ENCODE data around the gene SH3RF2. TPM values are rescaled to one million over a fixed set of nuclear protein-coding genes. Genes with fewer than 3 reads are reported as not detected.

Gene SH3RF2
- total RNA-seq, 1 donor from 2014 or later, result 0.36 TPM

- Mint-ChIP-seq H3K36me3 (peaks cover 4% of the 10 kb centered on the region), H3K9me3 (peaks cover 16% of the 10 kb centered on the region), H3K4me3 (no peak overlapping the region), H3K4me1 (no peaks in the 10 kb centered on the region), H3K27ac (no peak overlapping the region), H3K27me3 (ENCODE audit: insufficient read depth, low read depth) (peaks cover 2% of the 10 kb centered on the region)
- DNase-seq (ENCODE audit: low spot score), result no peak
- Histone ChIP-seq H2AFZ (replicated peaks) (no peak overlapping the region), H3K4me1 (no peaks in the 10 kb centered on the region), H4K20me1 (ENCODE audit: low read depth) (no peaks in the 10 kb centered on the region), H3F3A (ENCODE audit: low read depth) (no peaks in the 10 kb centered on the region), H3K9ac (no peak overlapping the region), H3K4me3 (no peak overlapping the region), H3K79me2 (ENCODE audit: low read depth) (no peaks in the 10 kb centered on the region), H3K27me3 (no peaks in the 10 kb centered on the region), H3K9me3 (ENCODE audit: low read depth) (no peaks in the 10 kb centered on the region), H3K36me3 (no peaks in the 10 kb centered on the region), H3K4me2 (no peak overlapping the region), H3K27ac (no peak overlapping the region)
- TF ChIP-seq EZH2 (IDR thresholded peaks at IDR 0.05) (no peak), EZH2phosphoT487 (IDR thresholded peaks at IDR 0.05) (no peak), CTCF (IDR thresholded peaks at IDR 0.05) (no peak)
These were observed 59.8 kb downstream of the SH3RF2 start for GRCh38 chr5:145996135-145996534.

- H3K4me1 ChIP-seq, result no peaks in the 10 kb centered on the region
- peaks cover 2% of the 10 kb centered on the region for H3K27me3 Mint-ChIP-seq (ENCODE audit: insufficient read depth, low read depth)
- peaks cover 4% of the 10 kb centered on the region for H3K9me3 Mint-ChIP-seq
- no peaks in the 10 kb centered on the region for H3K36me3 ChIP-seq
- TF ChIP-seq CTCF (IDR thresholded peaks at IDR 0.05), result no peak
- TF ChIP-seq EZH2phosphoT487 (IDR thresholded peaks at IDR 0.05), result no peak
- H3F3A ChIP-seq (ENCODE audit: low read depth), result no peaks in the 10 kb centered on the region
- H3K4me2 ChIP-seq, result no peak overlapping the region
- no peak overlapping the region for H3K4me3 Mint-ChIP-seq
- no peaks in the 10 kb centered on the region for H3K4me1 Mint-ChIP-seq
- no peak overlapping the region for H2AFZ ChIP-seq (replicated peaks)
- H3K79me2 ChIP-seq (ENCODE audit: low read depth), result no peaks in the 10 kb centered on the region
- H3K36me3 Mint-ChIP-seq, result no peaks in the 10 kb centered on the region
- no peaks in the 10 kb centered on the region for H4K20me1 ChIP-seq (ENCODE audit: low read depth)
- H3K4me3 ChIP-seq, result no peak overlapping the region
- no peak overlapping the region for H3K9ac ChIP-seq
- H3K27ac Mint-ChIP-seq, result no peak overlapping the region
- no peak overlapping the region for H3K27ac ChIP-seq
- no peaks in the 10 kb centered on the region for H3K9me3 ChIP-seq (ENCODE audit: low read depth)
- no peaks in the 10 kb centered on the region for H3K27me3 ChIP-seq
- no peak for DNase-seq (ENCODE audit: low spot score)
These were observed 62.8 kb downstream of the SH3RF2 start for GRCh38 chr5:145999208-145999607.

GRCh38 chr5:146000072-146000471 is 63.7 kb downstream of the SH3RF2 start:
- no peaks in the 10 kb centered on the region for H3K27me3 ChIP-seq
- no peaks in the 10 kb centered on the region for H3K36me3 ChIP-seq
- TF ChIP-seq EZH2phosphoT487 (IDR thresholded peaks at IDR 0.05) (no peak), CTCF (IDR thresholded peaks at IDR 0.05) (no peak), EZH2 (IDR thresholded peaks at IDR 0.05) (no peak)
- H3K9me3 ChIP-seq (ENCODE audit: low read depth), result no peaks in the 10 kb centered on the region
- H4K20me1 ChIP-seq (ENCODE audit: low read depth), result no peaks in the 10 kb centered on the region
- H3K4me2 ChIP-seq, result no peak overlapping the region
- no peaks in the 10 kb centered on the region for H3K4me1 ChIP-seq
- Mint-ChIP-seq H3K9me3 (no peaks in the 10 kb centered on the region), H3K27ac (no peak overlapping the region), H3K36me3 (no peaks in the 10 kb centered on the region), H3K4me3 (no peak overlapping the region), H3K27me3 (ENCODE audit: insufficient read depth, low read depth) (peaks cover 2% of the 10 kb centered on the region), H3K4me1 (no peaks in the 10 kb centered on the region)
- no peaks in the 10 kb centered on the region for H3K79me2 ChIP-seq (ENCODE audit: low read depth)
- no peak overlapping the region for H3K4me3 ChIP-seq
- no peak overlapping the region for H2AFZ ChIP-seq (replicated peaks)
- no peak overlapping the region for H3K27ac ChIP-seq
- no peak for DNase-seq (ENCODE audit: low spot score)
- no peaks in the 10 kb centered on the region for H3F3A ChIP-seq (ENCODE audit: low read depth)
- H3K9ac ChIP-seq, result no peak overlapping the region

All from neural progenitor cell (in vitro differentiated cells).